ENCODE data around the gene CGB1. TPM values are rescaled to one million over a fixed set of nuclear protein-coding genes. Genes with fewer than 3 reads are reported as not detected.

Gene CGB1
- total RNA-seq, 1 experiment from 2014 or later = not detected

DNA sequence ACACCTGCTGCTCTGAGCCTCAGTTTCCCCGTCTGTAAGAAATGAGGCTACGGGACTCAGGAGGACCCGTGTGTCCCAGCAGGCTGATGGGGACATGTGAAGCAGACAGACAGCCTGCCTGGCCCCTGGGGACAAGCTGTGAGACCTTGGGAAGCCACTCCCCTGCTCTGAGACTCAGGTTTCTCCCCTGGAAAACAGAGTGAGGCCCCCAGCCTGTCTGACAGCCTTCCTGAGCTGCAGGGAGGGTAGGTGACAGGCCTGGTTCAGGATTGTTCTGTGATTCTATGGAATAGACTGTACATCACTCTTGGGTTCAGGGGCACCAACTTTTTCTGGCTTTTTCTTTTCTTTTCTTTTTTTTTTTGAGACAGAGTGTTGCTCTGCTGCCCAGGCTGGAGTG, 30.9 kb upstream of the CGB1 start:
- DNase-seq = no peak
- peaks cover 26% of the 10 kb centered on the region for H3K4me1 Mint-ChIP-seq (ENCODE audit: low read depth, unreplicated experiment)
- TF ChIP-seq, protein P1, sequence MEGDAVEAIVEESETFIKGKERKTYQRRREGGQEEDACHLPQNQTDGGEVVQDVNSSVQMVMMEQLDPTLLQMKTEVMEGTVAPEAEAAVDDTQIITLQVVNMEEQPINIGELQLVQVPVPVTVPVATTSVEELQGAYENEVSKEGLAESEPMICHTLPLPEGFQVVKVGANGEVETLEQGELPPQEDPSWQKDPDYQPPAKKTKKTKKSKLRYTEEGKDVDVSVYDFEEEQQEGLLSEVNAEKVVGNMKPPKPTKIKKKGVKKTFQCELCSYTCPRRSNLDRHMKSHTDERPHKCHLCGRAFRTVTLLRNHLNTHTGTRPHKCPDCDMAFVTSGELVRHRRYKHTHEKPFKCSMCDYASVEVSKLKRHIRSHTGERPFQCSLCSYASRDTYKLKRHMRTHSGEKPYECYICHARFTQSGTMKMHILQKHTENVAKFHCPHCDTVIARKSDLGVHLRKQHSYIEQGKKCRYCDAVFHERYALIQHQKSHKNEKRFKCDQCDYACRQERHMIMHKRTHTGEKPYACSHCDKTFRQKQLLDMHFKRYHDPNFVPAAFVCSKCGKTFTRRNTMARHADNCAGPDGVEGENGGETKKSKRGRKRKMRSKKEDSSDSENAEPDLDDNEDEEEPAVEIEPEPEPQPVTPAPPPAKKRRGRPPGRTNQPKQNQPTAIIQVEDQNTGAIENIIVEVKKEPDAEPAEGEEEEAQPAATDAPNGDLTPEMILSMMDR (IDR thresholded peaks at IDR 0.05; ENCODE audit: insufficient read depth in 1 of 2, low read depth in 1 of 2, low read length in 1 of 2, severe bottlenecking in 1 of 2, unreplicated experiment in 1 of 2) = no peak
- H3K36me3 Mint-ChIP-seq (ENCODE audit: insufficient read depth, unreplicated experiment) = peaks cover 13% of the 10 kb centered on the region
- CTCF ChIA-PET = interaction anchor here (0.5 to 1.2 kb wide), 4 partner anchors 10 to 255 kb away, joined by 3 to 6 read pairs (median 4); partner anchors contain the start of genes CGB7 and RUVBL2
- BruUV-seq (replicated peaks) = no TSS peak
- no peaks in the 10 kb centered on the region for H3K27me3 Mint-ChIP-seq (ENCODE audit: insufficient read depth, unreplicated experiment)
- Histone ChIP-seq H3K4me3 (ENCODE audit: low read depth, low read length) (no peak overlapping the region), H3K9me3 (no peaks in the 10 kb centered on the region), H3K4me1 (peaks cover 37% of the 10 kb centered on the region), H3K27me3 (replicated peaks; ENCODE audit: control insufficient read depth, insufficient read depth, low read length) (no peaks in the 10 kb centered on the region), H3K36me3 (ENCODE audit: control insufficient read depth, insufficient read depth, low read length) (no peaks in the 10 kb centered on the region)
- H3K9me3 Mint-ChIP-seq (ENCODE audit: unreplicated experiment) = peaks cover 22% of the 10 kb centered on the region
- POLR2A ChIA-PET = no interaction called here
- no peak overlapping the region for H3K27ac Mint-ChIP-seq (ENCODE audit: unreplicated experiment)
- intact Hi-C loops (cut with micrococcal nuclease; ENCODE audit: unreplicated experiment) = no loop called here
- no peak overlapping the region for H3K4me3 Mint-ChIP-seq (ENCODE audit: unreplicated experiment)

DNA sequence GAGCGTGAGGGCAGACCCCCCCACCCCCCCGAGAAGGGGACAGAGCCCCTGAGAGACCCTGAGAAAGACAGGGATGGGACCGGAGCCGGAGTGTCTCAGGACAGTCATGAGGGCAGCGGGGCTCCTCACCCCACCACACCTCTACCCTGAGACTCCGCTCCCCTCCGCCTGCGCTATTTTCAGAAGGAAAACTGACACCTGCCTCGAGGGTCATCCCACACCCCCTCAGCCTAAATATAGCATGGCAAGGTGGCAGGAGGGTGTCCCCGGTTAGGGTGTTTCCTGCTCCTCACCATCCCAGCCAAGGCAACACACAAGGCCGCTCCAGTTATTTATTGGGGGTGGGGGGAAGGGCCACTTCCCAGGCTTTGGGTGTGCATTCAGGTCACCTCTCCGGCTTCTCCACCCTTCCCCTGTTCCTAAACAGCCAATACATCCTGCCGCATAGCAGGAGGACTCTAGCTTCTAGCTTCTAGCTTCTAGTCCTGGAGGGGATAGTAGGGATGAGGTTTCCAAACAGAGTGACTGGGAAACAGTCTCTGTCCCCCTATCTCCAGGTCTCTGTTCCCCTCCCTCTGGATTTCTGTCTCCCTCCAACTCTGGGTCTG, 29.3 kb upstream of the CGB1 start:
- POLR2A ChIA-PET = no interaction called here
- DNase-seq = no peak
- Mint-ChIP-seq H3K9me3 (ENCODE audit: unreplicated experiment) (peaks cover 22% of the 10 kb centered on the region), H3K4me3 (ENCODE audit: unreplicated experiment) (peak overlapping the region; percentile 71), H3K27ac (ENCODE audit: unreplicated experiment) (peak overlapping the region; percentile 74), H3K4me1 (ENCODE audit: low read depth, unreplicated experiment) (peaks cover 26% of the 10 kb centered on the region), H3K27me3 (ENCODE audit: insufficient read depth, unreplicated experiment) (no peaks in the 10 kb centered on the region), H3K36me3 (ENCODE audit: insufficient read depth, unreplicated experiment) (peaks cover 4% of the 10 kb centered on the region)
- TF ChIP-seq, protein P1 (IDR thresholded peaks at IDR 0.05; ENCODE audit: insufficient read depth in 1 of 2, low read depth in 1 of 2, low read length in 1 of 2, severe bottlenecking in 1 of 2, unreplicated experiment in 1 of 2) = no peak
- no peaks in the 10 kb centered on the region for H3K27me3 ChIP-seq (replicated peaks; ENCODE audit: control insufficient read depth, insufficient read depth, low read length)
- CTCF ChIA-PET = interaction anchor here (0.6 to 1.8 kb wide), 6 partner anchors 8 to 190 kb away, joined by 3 to 16 read pairs (median 14); a partner anchor contains a TSS
- H3K36me3 ChIP-seq (ENCODE audit: control insufficient read depth, insufficient read depth, low read length) = no peaks in the 10 kb centered on the region
- peaks cover 34% of the 10 kb centered on the region for H3K4me1 ChIP-seq
- intact Hi-C loops (cut with micrococcal nuclease; ENCODE audit: unreplicated experiment) = loop anchor here (2.0 kb wide), 1 partner anchor 19 kb away; the partner anchor contains the start of gene SNRNP70
- H3K4me3 ChIP-seq (ENCODE audit: low read depth, low read length) = no peak overlapping the region
- no peaks in the 10 kb centered on the region for H3K9me3 ChIP-seq
- BruUV-seq (replicated peaks) = no TSS peak

- Mint-ChIP-seq H3K4me3 (ENCODE audit: unreplicated experiment) (peak within 1 kb of the TSS; percentile 71), H3K27ac (ENCODE audit: unreplicated experiment) (peak within 1 kb of the TSS; percentile 73), H3K27me3 (ENCODE audit: insufficient read depth, unreplicated experiment) (no peaks in the 10 kb centered on the region), H3K9me3 (ENCODE audit: unreplicated experiment) (peaks cover 18% of the 10 kb centered on the region), H3K36me3 (ENCODE audit: insufficient read depth, unreplicated experiment) (peaks cover 9% of the 10 kb centered on the region), H3K4me1 (ENCODE audit: low read depth, unreplicated experiment) (peaks cover 26% of the 10 kb centered on the region)
- H3K4me1 ChIP-seq = peaks cover 34% of the 10 kb centered on the region
- CTCF ChIA-PET = interaction anchor here (0.6 to 1.8 kb wide), 11 partner anchors 9 to 1292 kb away, joined by 4 to 16 read pairs (median 5); partner anchors contain the start of genes AP2A1, GYS1 and RUVBL2
- TF ChIP-seq, protein P1 (IDR thresholded peaks at IDR 0.05; ENCODE audit: insufficient read depth in 1 of 2, low read depth in 1 of 2, low read length in 1 of 2, severe bottlenecking in 1 of 2, unreplicated experiment in 1 of 2) = peak in 1 of 2 experiments; percentile 29
- peak; percentile 92 for DNase-seq
- H3K4me3 ChIP-seq (ENCODE audit: low read depth, low read length) = peak within 1 kb of the TSS; percentile 38
- no peaks in the 10 kb centered on the region for H3K36me3 ChIP-seq (ENCODE audit: control insufficient read depth, insufficient read depth, low read length)
- POLR2A ChIA-PET = interaction anchor here (0.6 to 1.2 kb wide), 7 partner anchors 9 to 279 kb away, joined by 3 to 8 read pairs (median 3); partner anchors contain the start of genes GYS1 and RUVBL2
- H3K9me3 ChIP-seq = no peaks in the 10 kb centered on the region
- no TSS peak for BruUV-seq (replicated peaks)
- H3K27me3 ChIP-seq (replicated peaks; ENCODE audit: control insufficient read depth, insufficient read depth, low read length) = no peaks in the 10 kb centered on the region
- intact Hi-C loops (cut with micrococcal nuclease; ENCODE audit: unreplicated experiment) = loop anchor here (2.0 kb wide), 1 partner anchor 20 kb away; the partner anchor contains the start of gene SNRNP70
Observed at GRCh38 chr19:49064768-49065611, 28.3 kb upstream of the CGB1 start, which contains the start of gene NTF4. NTF4 (minus strand) TSS chr19:49064818; CDS start chr19:49061997, 2,821 bp downstream.

All from Caco-2 (cell line).